ENCODE measurements around the gene ZNF383. TPM values are rescaled to one million over a fixed set of nuclear protein-coding genes. Genes with fewer than 3 reads are reported as not detected.
"Not testable (repeated sequence)": the region's sequence is repeated elsewhere in the genome, so short reads cannot be mapped to it uniquely, and the experiment has no call there.

Gene ZNF383
- total RNA-seq, 1 experiment from 2014 or later = 18.7 TPM

DNA sequence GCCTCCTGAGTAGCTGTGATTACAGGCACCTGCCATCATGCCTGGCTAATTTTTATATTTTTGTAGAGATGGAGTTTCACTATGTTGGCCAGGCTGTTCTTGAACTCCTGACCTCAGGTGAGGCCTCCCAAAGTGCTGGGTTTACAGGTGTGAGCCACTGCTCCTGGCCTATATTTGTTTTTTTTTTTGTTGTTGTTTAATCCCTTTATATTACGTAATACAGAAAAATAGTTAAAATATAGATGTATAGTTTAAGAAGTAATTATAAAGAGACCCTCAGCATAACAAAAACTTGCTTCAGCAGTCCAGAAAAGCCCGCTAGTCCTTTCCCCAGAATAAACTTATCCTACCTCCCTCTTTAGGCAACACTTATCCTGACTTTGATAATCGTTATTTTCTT lies 2.4 kb downstream of the ZNF383 start:
- Histone ChIP-seq H3K4me1 (ENCODE audit: low read length) (peaks cover 10% of the 10 kb centered on the region), H4K20me1 (ENCODE audit: insufficient read depth, low read depth, low read length) (no peaks in the 10 kb centered on the region)

DNA sequence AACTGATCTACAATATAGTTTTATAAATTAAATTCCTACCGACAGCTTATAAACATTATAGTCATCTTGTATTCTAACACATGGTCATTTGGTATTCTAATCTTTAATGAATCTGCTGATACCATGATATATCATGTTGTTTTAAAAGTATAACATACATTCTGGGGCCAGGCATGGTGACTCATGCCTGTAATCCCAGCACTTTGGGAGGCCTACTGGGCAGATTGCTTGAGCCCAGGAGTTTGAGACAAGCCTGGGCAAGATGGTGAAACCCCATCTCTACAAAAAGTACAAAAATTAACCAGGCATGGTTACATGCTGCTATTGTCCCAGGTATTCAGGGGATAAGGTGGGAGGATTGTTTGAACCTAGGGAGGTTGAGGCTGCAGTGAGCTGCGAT lies 3.1 kb downstream of the ZNF383 start:
- Histone ChIP-seq H3K4me1 (ENCODE audit: low read length) (peaks cover 10% of the 10 kb centered on the region), H3K27ac (ENCODE audit: low read length) (no peak overlapping the region), H4K20me1 (ENCODE audit: insufficient read depth, low read depth, low read length) (no peaks in the 10 kb centered on the region), H3K9ac (ENCODE audit: low read length) (no peak overlapping the region), H3K36me3 (ENCODE audit: insufficient read depth, low read length) (peaks cover 60% of the 10 kb centered on the region), H3K79me2 (ENCODE audit: low read length) (peaks cover 53% of the 10 kb centered on the region), H2AFZ (ENCODE audit: low read length) (no peak overlapping the region), H3K27me3 (ENCODE audit: low read length) (no peaks in the 10 kb centered on the region), H3K9me3 (ENCODE audit: low read length) (peaks cover 31% of the 10 kb centered on the region), H3K4me3 (ENCODE audit: low read length) (no peak overlapping the region), H3K9me2 (replicated peaks; ENCODE audit: insufficient read depth, low read length) (no peaks in the 10 kb centered on the region), H3K4me2 (ENCODE audit: low read depth, low read length, poor library complexity, severe bottlenecking) (no peak overlapping the region)
- no peak for DNase-seq

More for the DNA sequence above, 2.4 kb downstream of the ZNF383 start:
- Histone ChIP-seq H3K9ac (ENCODE audit: low read length) (no peak overlapping the region), H3K4me3 (ENCODE audit: low read length) (no peak overlapping the region), H3K36me3 (ENCODE audit: insufficient read depth, low read length) (peaks cover 56% of the 10 kb centered on the region), H3K4me2 (ENCODE audit: low read depth, low read length, poor library complexity, severe bottlenecking) (no peak overlapping the region), H3K79me2 (ENCODE audit: low read length) (peaks cover 51% of the 10 kb centered on the region), H3K9me3 (ENCODE audit: low read length) (peaks cover 29% of the 10 kb centered on the region), H2AFZ (ENCODE audit: low read length) (no peak overlapping the region), H3K27ac (ENCODE audit: low read length) (no peak overlapping the region), H3K9me2 (replicated peaks; ENCODE audit: insufficient read depth, low read length) (no peaks in the 10 kb centered on the region), H3K27me3 (ENCODE audit: low read length) (no peaks in the 10 kb centered on the region)
- DNase-seq = no peak

- H3K9me3 ChIP-seq (ENCODE audit: low read length) = peaks cover 35% of the 10 kb centered on the region
- H4K20me1 ChIP-seq (ENCODE audit: insufficient read depth, low read depth, low read length) = no peaks in the 10 kb centered on the region
- no peaks in the 10 kb centered on the region for H3K9me2 ChIP-seq (replicated peaks; ENCODE audit: insufficient read depth, low read length)
- H3K79me2 ChIP-seq (ENCODE audit: low read length) = peaks cover 32% of the 10 kb centered on the region
- DNase-seq = no peak
- no peak overlapping the region for H2AFZ ChIP-seq (ENCODE audit: low read length)
- no peaks in the 10 kb centered on the region for H3K27me3 ChIP-seq (ENCODE audit: low read length)
- no peak overlapping the region for H3K4me2 ChIP-seq (ENCODE audit: low read depth, low read length, poor library complexity, severe bottlenecking)
- H3K36me3 ChIP-seq (ENCODE audit: insufficient read depth, low read length) = peaks cover 76% of the 10 kb centered on the region
- H3K9ac ChIP-seq (ENCODE audit: low read length) = no peak overlapping the region
- H3K4me3 ChIP-seq (ENCODE audit: low read length) = no peak overlapping the region
- no peak overlapping the region for H3K27ac ChIP-seq (ENCODE audit: low read length)
- no peaks in the 10 kb centered on the region for H3K4me1 ChIP-seq (ENCODE audit: low read length)
These were observed 8.2 kb downstream of the ZNF383 start for GRCh38 chr19:37226248-37226647.

DNA sequence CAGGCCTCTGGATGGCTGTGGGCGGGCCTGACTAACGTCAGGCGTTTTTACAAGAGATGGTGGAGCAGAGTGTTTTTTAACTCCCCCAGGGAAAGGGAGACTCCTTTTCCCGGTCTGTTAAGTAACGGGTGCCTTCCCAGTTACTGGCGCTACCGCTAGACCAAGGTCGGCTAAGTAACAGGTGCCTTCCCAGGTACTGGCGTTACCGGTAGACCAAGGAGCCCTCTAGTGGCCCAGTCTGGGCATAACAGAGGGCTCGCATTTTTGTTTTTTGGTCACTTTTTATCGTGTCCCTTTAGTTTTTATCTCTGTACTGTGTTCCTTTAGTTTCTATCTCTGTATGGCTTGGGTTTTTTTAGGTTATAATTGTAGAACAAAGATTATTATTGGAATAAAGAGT lies 10.0 kb downstream of the ZNF383 start:
- no peak overlapping the region for H3K4me3 ChIP-seq (ENCODE audit: low read length)
- H3K36me3 ChIP-seq (ENCODE audit: insufficient read depth, low read length) = peaks cover 76% of the 10 kb centered on the region
- peaks cover 24% of the 10 kb centered on the region for H3K79me2 ChIP-seq (ENCODE audit: low read length)
- no peaks in the 10 kb centered on the region for H3K9me2 ChIP-seq (replicated peaks; ENCODE audit: insufficient read depth, low read length)
- no peak overlapping the region for H3K27ac ChIP-seq (ENCODE audit: low read length)
- DNase-seq = peak; percentile 68
- no peak overlapping the region for H3K9ac ChIP-seq (ENCODE audit: low read length)
- no peaks in the 10 kb centered on the region for H4K20me1 ChIP-seq (ENCODE audit: insufficient read depth, low read depth, low read length)
- no peaks in the 10 kb centered on the region for H3K27me3 ChIP-seq (ENCODE audit: low read length)
- no peak overlapping the region for H3K4me2 ChIP-seq (ENCODE audit: low read depth, low read length, poor library complexity, severe bottlenecking)
- H3K4me1 ChIP-seq (ENCODE audit: low read length) = no peaks in the 10 kb centered on the region
- peaks cover 36% of the 10 kb centered on the region for H3K9me3 ChIP-seq (ENCODE audit: low read length)
- H2AFZ ChIP-seq (ENCODE audit: low read length) = no peak overlapping the region

- no peaks in the 10 kb centered on the region for H4K20me1 ChIP-seq (ENCODE audit: insufficient read depth, low read depth, low read length)
- H3K9me2 ChIP-seq (replicated peaks; ENCODE audit: insufficient read depth, low read length) = no peaks in the 10 kb centered on the region
- no peak overlapping the region for H3K4me2 ChIP-seq (ENCODE audit: low read depth, low read length, poor library complexity, severe bottlenecking)
- no peak overlapping the region for H3K27ac ChIP-seq (ENCODE audit: low read length)
- H3K9me3 ChIP-seq (ENCODE audit: low read length) = peaks cover 36% of the 10 kb centered on the region
- H2AFZ ChIP-seq (ENCODE audit: low read length) = no peak overlapping the region
- H3K27me3 ChIP-seq (ENCODE audit: low read length) = no peaks in the 10 kb centered on the region
- H3K4me3 ChIP-seq (ENCODE audit: low read length) = no peak overlapping the region
- no peak for DNase-seq
- no peaks in the 10 kb centered on the region for H3K4me1 ChIP-seq (ENCODE audit: low read length)
- no peak overlapping the region for H3K9ac ChIP-seq (ENCODE audit: low read length)
- H3K79me2 ChIP-seq (ENCODE audit: low read length) = no peaks in the 10 kb centered on the region
- H3K36me3 ChIP-seq (ENCODE audit: insufficient read depth, low read length) = peaks cover 58% of the 10 kb centered on the region
These were observed 25.2 kb downstream of the ZNF383 start for GRCh38 chr19:37243206-37243632.

DNA sequence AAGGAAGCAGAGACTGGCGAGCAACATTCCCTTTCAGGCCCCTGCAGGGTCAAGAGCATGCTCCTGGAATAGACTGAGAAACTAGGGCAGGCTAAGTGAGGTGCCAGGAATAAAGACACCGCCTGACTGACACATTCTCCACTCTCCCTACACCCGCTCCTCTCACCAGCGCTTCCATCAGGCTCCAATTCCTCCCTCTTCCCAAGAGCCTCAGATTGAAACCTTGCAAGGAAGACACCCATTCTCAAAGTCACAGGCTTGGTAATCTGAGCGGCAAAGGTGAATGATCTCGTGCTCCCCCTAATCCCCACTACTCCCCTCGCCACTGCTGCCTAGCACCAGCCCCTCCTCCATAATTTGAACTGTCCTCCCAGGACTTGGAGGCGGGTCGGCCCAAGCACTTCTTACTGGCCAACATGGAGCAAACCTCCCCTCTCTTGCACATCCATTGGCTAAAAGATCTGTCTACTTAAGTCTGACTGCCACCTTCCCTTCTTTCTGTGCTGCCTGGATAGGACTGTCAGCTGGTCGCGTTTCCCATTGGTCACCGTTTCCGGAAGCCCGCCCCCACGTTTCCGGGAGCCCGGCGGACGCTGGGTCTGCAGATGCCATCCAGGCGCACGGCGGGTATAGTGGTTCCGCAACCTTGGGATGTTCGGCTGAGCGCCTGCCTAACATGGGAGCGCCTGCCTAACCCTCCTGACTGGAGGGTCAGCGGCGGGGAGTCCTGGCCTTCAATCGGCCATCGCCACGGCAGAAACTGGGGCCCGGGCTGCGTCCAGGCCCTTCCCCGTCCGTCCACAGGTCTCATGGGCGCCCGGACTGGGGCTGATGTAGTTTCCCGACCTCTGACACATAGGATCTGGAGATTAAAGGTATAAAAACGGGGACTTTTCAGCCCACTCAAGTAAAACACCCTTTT lies 33.6 kb downstream of the ZNF383 start:
- Histone ChIP-seq H3K4me1 (ENCODE audit: low read length) (no peaks in the 10 kb centered on the region), H2AFZ (ENCODE audit: low read length) (no peak overlapping the region), H3K4me3 (ENCODE audit: low read length) (no peak overlapping the region), H3K27me3 (ENCODE audit: low read length) (no peaks in the 10 kb centered on the region), H3K9me3 (ENCODE audit: low read length) (peaks cover 6% of the 10 kb centered on the region), H3K27ac (ENCODE audit: low read length) (no peak overlapping the region), H3K9ac (ENCODE audit: low read length) (no peak overlapping the region), H4K20me1 (ENCODE audit: insufficient read depth, low read depth, low read length) (no peaks in the 10 kb centered on the region), H3K79me2 (ENCODE audit: low read length) (no peaks in the 10 kb centered on the region), H3K4me2 (ENCODE audit: low read depth, low read length, poor library complexity, severe bottlenecking) (no peak overlapping the region), H3K9me2 (replicated peaks; ENCODE audit: insufficient read depth, low read length) (no peaks in the 10 kb centered on the region), H3K36me3 (ENCODE audit: insufficient read depth, low read length) (no peaks in the 10 kb centered on the region)
- no peak for DNase-seq

DNA sequence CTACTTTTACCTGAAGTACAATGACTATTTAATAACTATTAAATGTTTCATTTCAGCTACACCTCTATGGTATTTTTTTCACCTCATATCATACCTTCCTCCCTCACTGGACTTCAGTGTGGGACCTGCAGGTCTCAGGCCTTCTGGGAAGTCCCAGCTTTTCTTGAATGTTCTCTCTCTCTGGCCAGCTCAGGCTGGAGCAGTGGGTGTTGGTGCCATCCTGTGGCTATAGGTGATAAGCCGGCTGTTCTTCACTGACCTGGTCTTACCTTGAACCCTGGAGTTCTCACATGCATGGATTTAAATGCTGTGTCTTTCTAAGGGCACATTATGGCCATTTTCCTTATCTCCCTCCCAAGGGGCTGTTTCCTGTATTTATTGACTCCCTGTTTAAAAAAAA lies 45.0 kb downstream of the ZNF383 start:
- H3K27ac ChIP-seq (ENCODE audit: low read length); H4K20me1 ChIP-seq (ENCODE audit: insufficient read depth, low read depth, low read length); H3K4me2 ChIP-seq (ENCODE audit: low read depth, low read length, poor library complexity, severe bottlenecking); H3K9ac ChIP-seq (ENCODE audit: low read length); H3K4me3 ChIP-seq (ENCODE audit: low read length); H3K36me3 ChIP-seq (ENCODE audit: insufficient read depth, low read length); H3K9me2 ChIP-seq (replicated peaks; ENCODE audit: insufficient read depth, low read length); H2AFZ ChIP-seq (ENCODE audit: low read length); H3K79me2 ChIP-seq (ENCODE audit: low read length); H3K9me3 ChIP-seq (ENCODE audit: low read length); H3K27me3 ChIP-seq (ENCODE audit: low read length); H3K4me1 ChIP-seq (ENCODE audit: low read length); DNase-seq: not testable (repeated sequence)

- H3K9me3 ChIP-seq (ENCODE audit: low read length) = not testable (repeated sequence)
These were observed 49.0 kb downstream of the ZNF383 start for GRCh38 chr19:37267005-37267404.

More at GRCh38 chr19:37267005-37267404, 49.0 kb downstream of the ZNF383 start:
- H3K4me2 ChIP-seq (ENCODE audit: low read depth, low read length, poor library complexity, severe bottlenecking); H3K4me1 ChIP-seq (ENCODE audit: low read length); H4K20me1 ChIP-seq (ENCODE audit: insufficient read depth, low read depth, low read length); H2AFZ ChIP-seq (ENCODE audit: low read length); H3K27me3 ChIP-seq (ENCODE audit: low read length); H3K36me3 ChIP-seq (ENCODE audit: insufficient read depth, low read length); H3K4me3 ChIP-seq (ENCODE audit: low read length); H3K9ac ChIP-seq (ENCODE audit: low read length); H3K9me2 ChIP-seq (replicated peaks; ENCODE audit: insufficient read depth, low read length); DNase-seq; H3K27ac ChIP-seq (ENCODE audit: low read length); H3K79me2 ChIP-seq (ENCODE audit: low read length): not testable (repeated sequence)
